Lung (tissue), 12 donors: ENCODE data around the gene CEP85L. TPM values are rescaled to one million over a fixed set of nuclear protein-coding genes. Genes with fewer than 3 reads are reported as not detected.

Experiments
- ATAC-seq: fragments of 200-7000 bp; cut with Tn5 transposase; one replicate; pipeline ENCODE4 v1.9.1; 2020; ENCODE audit warnings: moderate number of reproducible peaks; ENCODE audit not compliant: insufficient read depth, low FRiP score
- DNase-seq, 3 donors: peaks; one replicate each; pipeline ENCODE4 v3.0.0-alpha.2; 2013 to 2017
- H3K27ac ChIP-seq, 2 donors: one replicate each; pipeline ENCODE4 v1.5.1; 2013; ENCODE audit warnings: mild to moderate bottlenecking in 2 of 2, moderate library complexity in 2 of 2, control low read depth in 1 of 2, inconsistent platforms in 1 of 2, low read depth in 1 of 2, low read length in 1 of 2
- H3K27me3 ChIP-seq, 3 donors: one replicate each; pipeline ENCODE4 v1.5.1; 2013; ENCODE audit warnings: low read length in 2 of 3; ENCODE audit not compliant: control insufficient read depth in 3 of 3, insufficient read depth in 3 of 3
- H3K36me3 ChIP-seq, 4 donors: one replicate each; pipeline ENCODE4 v1.5.1; 2013; ENCODE audit warnings: low read length in 4 of 4, mild to moderate bottlenecking in 1 of 4, moderate library complexity in 1 of 4; ENCODE audit not compliant: control insufficient read depth in 4 of 4, insufficient read depth in 4 of 4
- H3K4me1 ChIP-seq, 5 donors: one replicate each; pipeline ENCODE4 v1.5.1; 2013; ENCODE audit warnings: low read length in 5 of 5, mild to moderate bottlenecking in 2 of 5, moderate library complexity in 1 of 5; ENCODE audit not compliant: control insufficient read depth in 5 of 5, insufficient read depth in 5 of 5
- H3K4me3 ChIP-seq: one replicate; pipeline ENCODE4 v1.5.1; 2013; ENCODE audit warnings: mild to moderate bottlenecking, control low read depth, moderate library complexity
- H3K9ac ChIP-seq, 2 donors: one replicate each; pipeline ENCODE4 v1.5.1; 2013; ENCODE audit warnings: low read length in 2 of 2, control low read depth in 1 of 2; ENCODE audit not compliant: insufficient read depth in 1 of 2
- H3K9me3 ChIP-seq, 4 donors: one replicate each; pipeline ENCODE4 v1.5.1; 2013; ENCODE audit warnings: low read length in 3 of 4, mild to moderate bottlenecking in 1 of 4, moderate library complexity in 1 of 4; ENCODE audit not compliant: control insufficient read depth in 4 of 4, insufficient read depth in 3 of 4
- CTCF ChIP-seq: IDR thresholded peaks from 2 replicates; pipeline ENCODE4 v1.5.1; 2012; ENCODE audit warnings: mild to moderate bottlenecking; ENCODE audit errors: control extremely low read depth, extremely low read depth
- WGBS, 2 donors: extraction: QIAGEN DNeasy Blood & Tissue Kit; methylation state at CpG; one replicate each; pipeline ENCODE4 v1.1.7; 2013; 5-methylcytosine and 5-hydroxymethylcytosine counted together
- polyA plus RNA-seq, 2 donors: library from polyadenylated mRNA; stranded (reverse); fragments of 200-250 nt; gene quantifications; one replicate each; pipeline ENCODE4 v1.2.1, GENCODE V29; 2013
- total RNA-seq, 2 donors: library from RNA; depleted of rRNA in 1 of 2; stranded (reverse); fragments of >200 nt in 1 of 2; gene quantifications; one replicate each; pipeline ENCODE4 v1.2.1, GENCODE V29; 2014 to 2021
- donor health status: control.
- donor health status: control.
- donor health status: Bipolar disorder and iron deficiency.
- donor health status: healthy.
- donor health status: DM: yes; HTN: yes; CAD: no.

CEP85L gene
- total and polyA plus RNA-seq, 4 donors, result 1.3 to 40.8 (median 7.1) TPM

GRCh38 chr6:118632359-118632758, 19.0 kb downstream of the CEP85L start:
- Histone ChIP-seq H3K9ac (no peak overlapping the region), H3K27me3 (no peaks in the 10 kb centered on the region), H3K27ac (no peak overlapping the region), H3K36me3 (peaks cover 0 to 18% (median 0%) of the 10 kb centered on the region in 4 donors), H3K4me1 (no peaks in the 10 kb centered on the region), H3K4me3 (no peak overlapping the region), H3K9me3 (no peaks in the 10 kb centered on the region)
- DNase-seq, result no peak
- no peak for TF ChIP-seq CTCF
- 60 to 76% methylated on average over 2 of the region's 2 CpGs for WGBS, 2 donors
- ATAC-seq, result no peak

DNA sequence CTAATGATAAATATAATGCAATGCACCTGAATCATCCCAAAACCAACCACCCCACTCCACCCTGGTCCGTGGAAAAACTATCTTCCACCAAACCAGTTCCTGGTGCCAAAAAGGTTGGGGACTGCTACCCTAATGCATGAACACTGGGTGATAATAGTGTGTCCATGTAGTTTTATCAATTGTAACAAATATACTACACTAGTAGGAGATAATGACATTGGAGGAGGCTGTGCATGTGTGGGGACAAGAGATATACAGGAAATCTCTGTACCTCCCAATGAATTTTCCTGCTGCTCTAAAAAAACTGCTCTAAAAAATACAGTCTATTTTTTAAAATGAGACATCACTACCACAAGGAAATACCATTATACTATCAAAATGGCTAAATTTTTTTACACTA, 20.5 kb downstream of the CEP85L start:
- WGBS, 2 donors, result 96 to 100% methylated on average over 1 of the region's 1 CpG
- peaks cover 0 to 2% (median 0%) of the 10 kb centered on the region in 4 donors for H3K9me3 ChIP-seq
- no peaks in the 10 kb centered on the region for H3K4me1 ChIP-seq
- no peak for ATAC-seq
- H3K9ac ChIP-seq, result no peak overlapping the region
- peaks cover 0 to 23% (median 0%) of the 10 kb centered on the region in 4 donors for H3K36me3 ChIP-seq
- H3K27me3 ChIP-seq, result no peaks in the 10 kb centered on the region
- TF ChIP-seq CTCF, result no peak
- no peak overlapping the region for H3K4me3 ChIP-seq
- DNase-seq, result no peak
- H3K27ac ChIP-seq, result no peak overlapping the region

DNA sequence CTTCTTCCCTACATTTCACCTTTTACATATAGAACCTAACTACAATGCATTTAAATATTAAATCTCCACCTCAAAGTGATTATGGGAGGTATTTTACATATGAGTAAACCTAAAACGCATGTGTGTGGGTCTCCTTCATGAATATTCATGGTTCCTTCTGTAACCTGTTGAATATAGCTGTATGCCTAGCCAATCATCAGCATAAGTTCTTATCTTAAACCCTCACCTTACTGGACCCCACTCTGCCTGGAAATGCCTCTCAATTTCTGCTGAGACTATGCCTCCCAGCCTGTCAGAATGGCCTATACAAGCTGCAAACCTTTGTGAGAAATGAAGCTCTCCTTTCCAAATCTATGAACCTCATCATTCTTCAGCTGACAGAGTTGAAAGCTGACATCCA, 21.3 kb downstream of the CEP85L start:
- WGBS, 2 donors, result 82 to 90% methylated on average over 1 of the region's 1 CpG
- H3K9me3 ChIP-seq, result peaks cover 0 to 6% (median 0%) of the 10 kb centered on the region in 4 donors

More for the DNA sequence above, 21.3 kb downstream of the CEP85L start:
- no peak overlapping the region for H3K27ac ChIP-seq
- no peak overlapping the region for H3K4me3 ChIP-seq
- H3K9ac ChIP-seq, result no peak overlapping the region
- ATAC-seq (no peak), DNase-seq (no peak)
- H3K36me3 ChIP-seq, result peaks cover 0 to 23% (median 0%) of the 10 kb centered on the region in 4 donors
- no peaks in the 10 kb centered on the region for H3K4me1 ChIP-seq
- no peaks in the 10 kb centered on the region for H3K27me3 ChIP-seq
- no peak for TF ChIP-seq CTCF
